Measurements from ENCODE around the gene MRLN. TPM values are rescaled to one million over a fixed set of nuclear protein-coding genes. Genes with fewer than 3 reads are reported as not detected.

Gene MRLN
- total and polyA plus RNA-seq, 2 of the 4 experiments (the other 2 are of a cell fraction), result not detected

DNA sequence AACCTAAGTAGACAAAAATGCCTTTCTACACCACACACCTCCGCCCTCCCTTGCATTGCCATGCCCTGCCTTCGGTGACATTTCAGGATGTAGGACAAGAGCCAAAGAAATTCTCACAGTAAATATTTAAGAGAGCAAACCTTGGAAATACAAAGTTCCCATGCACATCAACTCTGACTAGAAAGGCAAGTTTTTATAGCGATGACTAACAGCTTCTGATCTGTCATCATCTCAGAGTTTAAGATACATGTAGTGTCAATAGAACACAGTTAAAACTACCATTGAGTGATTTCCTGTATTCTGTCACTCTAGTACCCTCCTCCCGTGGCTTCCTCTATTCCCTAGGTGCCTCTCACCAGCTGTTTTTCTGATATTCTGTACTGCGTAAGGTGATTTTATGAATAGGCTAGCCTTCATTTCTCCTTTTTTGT, 64.3 kb downstream of the MRLN start:
- H2BK120ac ChIP-seq (ENCODE audit: low read depth, low read length), result no peak overlapping the region
- H3K4me2 ChIP-seq (ENCODE audit: low read depth, low read length), result no peak overlapping the region
- H3K9me3 ChIP-seq (ENCODE audit: control insufficient read depth, insufficient read depth, low read length), result no peaks in the 10 kb centered on the region
- no peaks in the 10 kb centered on the region for H4K20me1 ChIP-seq (ENCODE audit: insufficient read depth, low read length)
- H2AFZ ChIP-seq (replicated peaks; ENCODE audit: low read length, poor library complexity), result no peak overlapping the region
- no peak overlapping the region for H2AK9ac ChIP-seq (replicated peaks; ENCODE audit: low read depth, low read length, poor library complexity)
- no peak overlapping the region for H3K9ac ChIP-seq (ENCODE audit: low read depth, low read length)
- H3K14ac ChIP-seq (replicated peaks; ENCODE audit: low read depth, low read length), result no peak overlapping the region
- no peak overlapping the region for H3K4me3 ChIP-seq (ENCODE audit: insufficient read depth, low read depth, low read length)
- no peak overlapping the region for H3K4ac ChIP-seq (ENCODE audit: low read depth, low read length)
- in situ Hi-C loops (cut with MboI; ENCODE audit: low sequenced_read_pairs), result no loop called here
- no peaks in the 10 kb centered on the region for H3K4me1 ChIP-seq (ENCODE audit: control insufficient read depth, insufficient read depth, low read length)
- intact Hi-C loops (cut with micrococcal nuclease), result no loop called here
- H3K27me3 ChIP-seq (ENCODE audit: control insufficient read depth, insufficient read depth, low read length), result no peaks in the 10 kb centered on the region
- BruUV-seq (replicated peaks), result no TSS peak
- H3K18ac ChIP-seq (ENCODE audit: low read depth, low read length), result no peak overlapping the region
- no peak overlapping the region for H2AK5ac ChIP-seq (ENCODE audit: low read depth, low read length)
- WGBS, 2 experiments (ENCODE audit: extremely low coverage in 2 of 2, insufficient read length in 1 of 2), result no CpG with 5 or more reads among the region's 5 CpGs
- H3K27ac ChIP-seq (ENCODE audit: insufficient read depth, low read length), result no peak overlapping the region
- H3K23ac ChIP-seq (ENCODE audit: low read depth, low read length), result no peak overlapping the region
- no peak for ATAC-seq (ENCODE audit: low read depth)
- H3K56ac ChIP-seq (ENCODE audit: extremely low read depth, insufficient read depth, low read length), result no peak overlapping the region
- no peaks in the 10 kb centered on the region for H3K36me3 ChIP-seq (ENCODE audit: control insufficient read depth, insufficient read depth, low read length)
- ChIA-PET POLR2A (ENCODE audit: unreplicated experiment) (no interaction called here), CTCF (no interaction called here)
- no peak overlapping the region for H4K8ac ChIP-seq (ENCODE audit: low read depth in 2 of 2, low read length in 2 of 2)
- dilution Hi-C loops (cut with HindIII; ENCODE audit: low sequenced_read_pairs, unreplicated experiment), result no loop called here
- H2BK20ac ChIP-seq (ENCODE audit: low read depth, low read length), result no peak overlapping the region
- no peak overlapping the region for H4K91ac ChIP-seq (ENCODE audit: insufficient read depth, low read depth, low read length)
- TF ChIP-seq BHLHE40 (IDR thresholded peaks at IDR 0.05; ENCODE audit: low read depth, low read length) (no peak), RAD21 (IDR thresholded peaks at IDR 0.05; ENCODE audit: low read length) (no peak), POLR2A (IDR thresholded peaks at IDR 0.05; ENCODE audit: low read depth, low read length) (no peak), CHD1 (IDR thresholded peaks at IDR 0.05; ENCODE audit: low read depth, low read length) (no peak), FOS (IDR thresholded peaks at IDR 0.05; ENCODE audit: low read depth, low read length) (no peak), CEBPB (IDR thresholded peaks at IDR 0.05; ENCODE audit: low read depth, low read length) (no peak), RFX5 (IDR thresholded peaks at IDR 0.05; ENCODE audit: low read depth, low read length) (no peak), RCOR1 (IDR thresholded peaks at IDR 0.05; ENCODE audit: insufficient replicate concordance, low read length) (no peak), MAFK (IDR thresholded peaks at IDR 0.05; ENCODE audit: low read depth, low read length) (no peak), MXI1 (IDR thresholded peaks at IDR 0.05; ENCODE audit: borderline replicate concordance, low read depth, low read length) (no peak), NFE2L2 (IDR thresholded peaks at IDR 0.05; ENCODE audit: low read depth, low read length) (no peak), MAZ (IDR thresholded peaks at IDR 0.05; ENCODE audit: borderline replicate concordance, low read depth, low read length) (no peak)
- TF ChIP-seq, protein P1, sequence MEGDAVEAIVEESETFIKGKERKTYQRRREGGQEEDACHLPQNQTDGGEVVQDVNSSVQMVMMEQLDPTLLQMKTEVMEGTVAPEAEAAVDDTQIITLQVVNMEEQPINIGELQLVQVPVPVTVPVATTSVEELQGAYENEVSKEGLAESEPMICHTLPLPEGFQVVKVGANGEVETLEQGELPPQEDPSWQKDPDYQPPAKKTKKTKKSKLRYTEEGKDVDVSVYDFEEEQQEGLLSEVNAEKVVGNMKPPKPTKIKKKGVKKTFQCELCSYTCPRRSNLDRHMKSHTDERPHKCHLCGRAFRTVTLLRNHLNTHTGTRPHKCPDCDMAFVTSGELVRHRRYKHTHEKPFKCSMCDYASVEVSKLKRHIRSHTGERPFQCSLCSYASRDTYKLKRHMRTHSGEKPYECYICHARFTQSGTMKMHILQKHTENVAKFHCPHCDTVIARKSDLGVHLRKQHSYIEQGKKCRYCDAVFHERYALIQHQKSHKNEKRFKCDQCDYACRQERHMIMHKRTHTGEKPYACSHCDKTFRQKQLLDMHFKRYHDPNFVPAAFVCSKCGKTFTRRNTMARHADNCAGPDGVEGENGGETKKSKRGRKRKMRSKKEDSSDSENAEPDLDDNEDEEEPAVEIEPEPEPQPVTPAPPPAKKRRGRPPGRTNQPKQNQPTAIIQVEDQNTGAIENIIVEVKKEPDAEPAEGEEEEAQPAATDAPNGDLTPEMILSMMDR (conservative IDR thresholded peaks at IDR 0.05; ENCODE audit: low read depth, low read length), result no peak
- TF ChIP-seq, protein P2, sequence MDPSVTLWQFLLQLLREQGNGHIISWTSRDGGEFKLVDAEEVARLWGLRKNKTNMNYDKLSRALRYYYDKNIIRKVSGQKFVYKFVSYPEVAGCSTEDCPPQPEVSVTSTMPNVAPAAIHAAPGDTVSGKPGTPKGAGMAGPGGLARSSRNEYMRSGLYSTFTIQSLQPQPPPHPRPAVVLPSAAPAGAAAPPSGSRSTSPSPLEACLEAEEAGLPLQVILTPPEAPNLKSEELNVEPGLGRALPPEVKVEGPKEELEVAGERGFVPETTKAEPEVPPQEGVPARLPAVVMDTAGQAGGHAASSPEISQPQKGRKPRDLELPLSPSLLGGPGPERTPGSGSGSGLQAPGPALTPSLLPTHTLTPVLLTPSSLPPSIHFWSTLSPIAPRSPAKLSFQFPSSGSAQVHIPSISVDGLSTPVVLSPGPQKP (IDR thresholded peaks at IDR 0.05; ENCODE audit: borderline replicate concordance, low read depth, low read length), result no peak
- TF ChIP-seq, protein P3, sequence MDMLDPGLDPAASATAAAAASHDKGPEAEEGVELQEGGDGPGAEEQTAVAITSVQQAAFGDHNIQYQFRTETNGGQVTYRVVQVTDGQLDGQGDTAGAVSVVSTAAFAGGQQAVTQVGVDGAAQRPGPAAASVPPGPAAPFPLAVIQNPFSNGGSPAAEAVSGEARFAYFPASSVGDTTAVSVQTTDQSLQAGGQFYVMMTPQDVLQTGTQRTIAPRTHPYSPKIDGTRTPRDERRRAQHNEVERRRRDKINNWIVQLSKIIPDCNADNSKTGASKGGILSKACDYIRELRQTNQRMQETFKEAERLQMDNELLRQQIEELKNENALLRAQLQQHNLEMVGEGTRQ (IDR thresholded peaks at IDR 0.05; ENCODE audit: low read depth, low read length), result no peak
- no peaks in the 10 kb centered on the region for H3K79me1 ChIP-seq (ENCODE audit: low read depth in 1 of 2, low read length in 2 of 2)
- H3K9me1 ChIP-seq (ENCODE audit: insufficient read depth, low read length), result no peaks in the 10 kb centered on the region
- no peak overlapping the region for H2BK5ac ChIP-seq (ENCODE audit: low read depth, low read length, poor library complexity, severe bottlenecking)
- H2BK15ac ChIP-seq (ENCODE audit: low read depth, low read length), result no peak overlapping the region
- H4K5ac ChIP-seq (ENCODE audit: low read depth, low read length), result no peak overlapping the region
- DNase-seq, result no peak
